T-helper 9 cell (primary cell): ENCODE measurements around the gene CDSN.
A peak's percentile ranks its signal among the peaks of the same experiment; 100 is the strongest.

Source experiments
- DNase-seq: peaks from one replicate; pipeline ENCODE4 v3.0.0-alpha.2; 2020

CDSN gene

DNA sequence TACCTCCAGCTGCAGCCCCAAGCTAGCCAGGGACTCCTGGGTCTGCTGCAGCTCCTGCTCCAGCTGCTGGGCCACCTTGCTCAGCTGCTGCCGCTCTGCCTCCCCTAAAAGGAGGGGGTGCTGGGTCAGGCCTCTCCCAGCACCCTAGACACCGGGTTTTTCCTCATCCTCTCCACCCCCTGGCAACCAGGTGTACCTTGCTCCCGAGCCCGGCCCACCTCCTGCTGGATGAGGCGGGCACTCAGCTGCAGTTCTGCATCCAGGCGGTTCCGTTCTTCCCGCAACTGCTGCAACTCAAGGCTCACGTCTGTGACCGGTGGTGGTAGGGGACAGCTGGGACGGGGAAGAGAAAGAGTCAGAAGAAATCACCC lies 24.7 kb upstream of the CDSN start:
- no peak for DNase-seq

DNA sequence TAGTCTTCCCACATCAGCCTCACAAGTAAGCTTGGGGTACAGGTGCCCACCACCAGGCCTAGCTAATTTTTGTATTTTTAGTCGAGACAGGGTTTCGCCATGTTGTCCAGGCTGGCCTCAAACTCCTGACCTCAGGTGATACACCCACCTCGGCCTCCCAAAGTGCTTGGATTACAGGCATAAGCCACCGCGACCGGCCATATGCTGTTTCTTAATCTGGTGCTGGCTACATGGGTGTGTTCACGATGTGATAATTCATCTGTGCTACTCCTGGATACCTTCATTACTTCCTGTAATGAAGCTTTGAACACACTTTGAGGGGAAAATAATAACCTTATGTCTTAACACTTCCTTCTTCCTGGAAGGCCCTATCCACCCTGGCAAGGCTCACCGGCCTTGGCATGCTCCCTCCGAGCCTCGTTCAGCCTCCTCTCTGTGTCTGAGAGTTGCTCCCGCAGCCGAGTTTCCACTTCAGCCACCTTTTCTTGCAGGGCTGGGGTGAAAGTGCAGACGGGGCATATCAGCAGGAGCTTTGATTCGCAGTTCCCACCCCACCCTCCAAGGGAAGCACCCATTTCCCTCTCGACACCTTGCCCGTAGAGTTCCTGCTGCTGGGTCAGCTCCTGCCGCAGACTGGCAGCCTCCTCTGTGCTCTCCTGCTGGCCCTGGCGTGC lies 24.2 kb upstream of the CDSN start:
- DNase-seq: no peak

DNA sequence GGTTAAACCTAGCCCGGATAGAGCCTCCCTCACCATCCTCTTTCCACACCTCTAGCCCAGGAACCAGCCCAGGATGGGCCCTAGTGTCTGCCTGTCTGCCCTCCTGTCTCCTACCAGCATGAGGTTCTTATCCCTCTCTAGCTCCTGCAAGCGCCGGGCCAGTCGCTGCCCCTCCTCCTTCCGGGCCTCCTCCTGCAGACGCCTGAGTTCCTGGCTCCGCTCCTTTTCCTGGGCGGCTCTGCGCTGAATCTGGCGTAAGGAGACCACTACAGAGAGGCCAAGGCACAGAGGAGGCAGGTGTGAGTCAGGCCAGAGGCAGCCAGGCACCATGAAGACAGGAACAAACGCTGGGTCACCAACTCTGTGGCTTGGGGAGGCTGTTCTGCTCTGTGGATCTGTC lies 22.9 kb upstream of the CDSN start:
- DNase-seq: no peak

DNA sequence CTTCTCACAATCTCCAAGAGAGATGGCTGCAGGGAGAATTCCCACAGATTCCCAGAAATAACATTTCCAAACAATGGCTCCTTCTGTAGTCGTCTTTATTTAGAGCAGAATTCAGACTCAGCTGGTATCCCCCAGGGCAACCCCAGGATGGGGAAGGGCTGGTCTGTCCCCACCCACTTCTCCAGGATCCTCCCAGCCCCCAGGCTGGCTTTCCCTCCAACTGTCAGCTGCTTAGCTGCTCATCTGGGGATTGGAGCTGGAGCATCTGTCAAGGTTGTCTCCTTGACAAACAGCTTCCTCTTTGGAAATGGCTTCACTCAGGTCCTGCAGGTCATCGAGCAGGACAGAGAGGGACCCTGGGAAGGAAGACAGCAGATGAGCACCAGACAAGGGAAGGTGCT lies 22.1 kb upstream of the CDSN start:
- no peak for DNase-seq

DNA sequence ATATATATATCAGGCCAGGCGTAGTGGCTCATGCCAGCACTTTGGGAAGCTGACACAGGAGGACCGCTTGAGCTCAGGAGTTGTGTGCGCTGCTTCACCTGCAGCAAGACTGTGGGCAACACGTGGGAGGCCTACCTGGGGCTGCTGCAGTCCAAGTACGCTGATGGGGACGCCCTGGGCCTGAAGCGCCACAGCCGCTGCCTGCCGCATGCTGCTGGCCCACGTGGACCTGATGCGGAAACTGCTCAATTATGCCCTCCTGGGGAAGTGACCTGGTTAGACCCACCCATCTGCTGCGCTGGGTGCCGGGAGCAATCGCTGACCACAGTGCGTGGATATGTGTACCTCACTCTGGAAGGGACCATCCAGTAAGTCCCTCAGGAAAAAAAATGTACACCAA lies 20.4 kb upstream of the CDSN start:
- DNase-seq: no peak

DNA sequence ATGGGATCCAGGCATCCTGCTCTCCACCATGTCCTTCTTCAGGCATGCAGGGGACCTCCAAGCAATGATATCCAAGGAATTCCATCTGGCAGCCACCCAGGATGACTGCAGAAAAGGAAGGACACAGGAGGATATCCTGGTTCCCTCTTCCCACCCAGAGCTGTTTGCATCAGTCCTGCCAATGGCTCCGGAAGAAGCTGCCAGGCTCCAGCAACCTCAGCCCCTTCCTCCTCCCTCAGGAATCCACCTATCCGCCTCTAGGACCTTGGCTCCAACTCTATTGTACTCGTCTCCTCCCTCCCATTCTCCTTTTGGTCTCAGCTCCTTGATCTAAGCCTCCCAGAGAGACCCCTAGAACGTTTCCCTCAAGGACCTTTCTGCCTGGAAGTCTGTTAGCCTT lies 19.4 kb upstream of the CDSN start:
- no peak for DNase-seq

DNA sequence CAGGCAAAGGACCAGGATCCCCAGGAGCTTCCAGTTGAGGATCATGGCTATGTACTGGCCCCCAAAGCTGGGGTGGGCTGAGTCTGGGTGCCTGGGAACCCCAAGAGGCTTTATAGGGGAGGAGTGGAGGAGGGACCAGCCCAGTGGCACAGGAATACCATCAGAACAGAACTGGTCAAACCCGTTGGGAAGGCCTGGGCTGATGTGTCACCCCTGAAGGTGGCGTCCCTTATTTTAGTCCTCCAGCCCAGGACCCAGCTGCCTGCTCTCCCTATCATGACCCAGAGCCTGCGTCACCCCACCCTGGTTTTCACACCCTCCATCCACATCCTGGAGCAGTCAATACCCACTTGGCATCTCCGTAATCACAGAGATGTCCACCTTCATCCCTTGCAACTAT lies 18.7 kb upstream of the CDSN start, which contains the start of gene PSORS1C2:
TSS of gene PSORS1C2 (minus strand) at position 85 of the 400 bp plus-strand sequence. CDS start at position 45, 40 bp downstream.
- DNase-seq: no peak

DNA sequence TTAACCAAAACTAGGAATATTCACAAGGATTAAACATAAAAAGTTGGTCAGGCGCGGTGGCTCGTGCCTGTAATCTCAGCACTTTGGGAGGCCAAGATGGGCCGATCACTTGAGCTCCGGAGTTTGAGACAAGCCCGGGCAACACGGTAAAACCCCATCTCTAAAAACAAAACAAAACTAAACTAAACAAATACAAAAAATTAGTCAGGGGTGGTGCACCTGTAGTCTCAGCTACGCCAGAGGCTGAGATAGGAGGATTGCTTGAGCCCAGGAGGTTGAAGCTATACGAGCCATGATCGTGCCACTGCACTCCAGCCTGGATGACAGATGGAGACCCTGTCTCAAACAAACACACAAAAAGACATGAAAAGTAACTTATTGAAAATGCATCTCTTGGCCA lies 15.5 kb upstream of the CDSN start:
- no peak for DNase-seq

DNA sequence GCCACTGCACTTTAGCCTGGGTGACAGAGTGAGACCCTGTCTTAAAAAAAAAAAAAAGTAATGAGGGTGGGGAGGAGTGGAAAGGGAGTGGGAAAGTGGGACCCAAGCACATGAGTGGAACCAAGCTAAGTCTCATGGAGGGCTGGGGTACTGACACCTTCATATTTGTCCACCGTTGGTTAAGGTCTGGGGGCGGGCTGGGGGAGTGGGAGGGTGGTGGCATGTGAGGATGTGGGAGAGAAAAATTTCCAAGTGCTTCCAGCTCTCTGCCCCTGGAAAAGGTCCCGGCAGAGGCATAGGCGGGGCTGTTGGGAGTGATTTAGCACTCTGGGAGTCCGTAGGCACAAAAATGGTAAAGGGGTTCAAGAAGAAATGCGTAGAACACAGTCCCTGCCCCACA lies 12.6 kb upstream of the CDSN start:
- DNase-seq: no peak

DNA sequence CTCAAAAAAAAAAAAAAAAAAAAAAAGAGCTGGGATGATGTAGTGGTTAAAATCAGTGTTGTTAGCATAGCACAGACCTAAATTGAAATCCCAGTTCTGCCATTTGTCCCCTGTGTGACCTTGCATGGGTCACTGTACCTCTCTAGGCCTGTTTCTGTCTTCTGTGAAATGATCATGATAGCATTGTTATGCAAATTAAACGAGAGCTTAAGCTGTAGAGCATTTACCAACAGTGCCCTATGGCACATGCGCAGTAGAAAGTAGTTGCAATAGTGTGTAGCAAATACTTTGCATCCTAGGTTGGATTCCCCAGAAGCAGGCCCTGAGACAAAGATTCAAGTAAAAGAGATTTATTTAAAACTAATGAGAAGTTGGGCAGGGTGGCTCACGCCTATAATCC lies 11.3 kb upstream of the CDSN start:
- no peak for DNase-seq

DNA sequence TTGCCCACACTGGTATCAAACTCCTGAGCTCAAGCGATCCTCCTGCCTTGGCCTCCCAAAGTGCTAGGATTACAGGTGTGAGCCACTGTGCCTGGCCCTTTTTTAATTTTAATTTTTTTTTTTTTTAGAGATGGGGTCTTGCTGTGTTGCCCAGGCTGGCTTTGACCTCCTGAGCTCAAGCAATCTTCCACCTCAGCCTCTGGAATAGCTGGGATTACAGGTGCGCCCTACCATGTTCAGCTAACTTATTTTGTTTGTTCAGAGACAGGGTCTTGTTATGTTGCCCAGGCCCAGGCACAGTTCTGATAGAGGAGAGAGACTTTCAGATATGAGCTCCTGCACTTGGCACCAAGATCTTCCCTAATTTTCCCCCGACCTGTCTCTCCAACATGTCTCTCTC lies 10.5 kb upstream of the CDSN start:
- no peak for DNase-seq

DNA sequence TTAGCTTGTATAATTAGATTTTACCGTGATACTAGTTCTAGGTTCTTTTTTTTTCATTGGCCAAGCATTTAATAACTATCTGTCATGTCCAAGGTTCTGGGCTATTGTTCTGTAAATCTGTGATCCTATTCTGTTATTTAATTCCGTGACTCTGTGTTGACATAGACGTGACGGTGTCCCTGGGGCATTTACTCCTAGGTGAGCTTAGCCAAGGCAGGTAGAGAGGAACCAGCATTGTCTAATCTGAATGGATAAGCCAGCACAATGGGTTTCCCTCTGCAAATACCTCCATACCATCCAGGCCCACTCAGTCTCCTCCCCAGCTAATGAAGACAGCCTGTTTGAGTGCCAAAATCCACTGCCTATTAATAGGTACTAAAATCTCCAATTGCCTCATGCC lies 8.9 kb upstream of the CDSN start:
- DNase-seq: no peak

DNA sequence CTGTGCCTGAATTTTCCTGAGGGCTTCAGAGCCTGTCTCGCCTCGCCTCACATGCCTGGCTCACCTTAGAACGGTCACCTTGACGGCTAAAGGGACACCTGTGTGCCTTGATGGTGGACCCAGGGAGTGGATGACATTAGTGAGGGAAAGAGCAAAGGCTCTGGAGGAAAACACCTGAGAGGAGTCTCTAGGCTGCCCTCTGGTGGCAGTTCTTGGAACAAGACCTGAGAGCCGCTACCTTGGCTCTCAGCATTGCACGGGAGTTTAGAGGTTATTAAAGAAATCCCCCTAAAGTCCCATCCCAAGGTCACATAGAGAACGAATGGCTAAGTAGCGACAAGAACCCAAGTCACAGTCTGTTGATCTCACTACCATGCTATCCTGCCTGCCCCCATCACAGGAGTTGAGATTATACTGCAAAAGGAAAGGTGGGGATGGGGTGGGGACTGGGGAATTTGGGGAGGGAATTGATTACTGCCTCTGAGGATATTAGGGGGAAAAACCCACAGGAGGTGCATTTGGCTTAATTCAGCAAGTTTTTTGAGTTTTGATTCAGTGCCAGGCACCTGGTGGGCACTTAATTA lies 7.9 kb upstream of the CDSN start:
- DNase-seq: peak; percentile 77

DNA sequence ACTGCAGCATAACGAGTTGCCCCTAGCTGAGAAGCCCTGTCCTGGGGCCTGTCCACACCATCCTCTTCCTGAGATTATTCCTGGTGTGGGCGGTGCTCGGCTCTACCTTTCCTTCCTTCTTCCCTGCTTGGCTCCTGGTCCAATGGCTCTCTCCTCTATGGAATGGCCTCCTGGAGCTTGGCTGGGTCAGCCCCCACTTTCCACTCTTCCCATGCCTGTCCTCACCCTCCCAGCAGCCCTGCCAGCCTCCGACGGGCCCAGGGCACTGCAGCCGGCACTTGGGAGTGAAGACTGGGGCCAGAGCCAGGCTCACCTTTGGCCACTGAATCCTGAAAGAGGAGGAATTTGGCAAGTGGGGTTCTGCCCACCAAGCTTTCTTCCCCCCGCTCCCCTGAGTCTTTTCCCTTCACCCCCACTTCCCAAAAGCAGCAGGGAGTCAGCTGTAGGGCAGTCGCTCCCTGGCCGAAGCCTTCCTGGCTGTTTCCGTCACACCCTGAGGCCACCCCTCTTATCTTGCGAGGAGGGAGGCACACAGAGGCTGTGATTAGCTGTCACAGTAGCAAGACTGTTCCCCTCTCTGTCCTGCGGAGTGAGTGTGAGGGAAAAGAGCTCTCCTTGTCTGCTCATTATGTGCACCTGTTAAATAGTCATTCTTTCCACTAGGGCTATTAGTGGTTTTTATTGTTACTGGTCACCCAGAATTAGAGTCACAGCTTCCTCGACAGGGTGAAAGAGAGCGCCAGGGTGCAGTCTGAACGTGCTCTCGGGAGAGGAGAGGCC lies 6.3 kb upstream of the CDSN start:
- DNase-seq: no peak

DNA sequence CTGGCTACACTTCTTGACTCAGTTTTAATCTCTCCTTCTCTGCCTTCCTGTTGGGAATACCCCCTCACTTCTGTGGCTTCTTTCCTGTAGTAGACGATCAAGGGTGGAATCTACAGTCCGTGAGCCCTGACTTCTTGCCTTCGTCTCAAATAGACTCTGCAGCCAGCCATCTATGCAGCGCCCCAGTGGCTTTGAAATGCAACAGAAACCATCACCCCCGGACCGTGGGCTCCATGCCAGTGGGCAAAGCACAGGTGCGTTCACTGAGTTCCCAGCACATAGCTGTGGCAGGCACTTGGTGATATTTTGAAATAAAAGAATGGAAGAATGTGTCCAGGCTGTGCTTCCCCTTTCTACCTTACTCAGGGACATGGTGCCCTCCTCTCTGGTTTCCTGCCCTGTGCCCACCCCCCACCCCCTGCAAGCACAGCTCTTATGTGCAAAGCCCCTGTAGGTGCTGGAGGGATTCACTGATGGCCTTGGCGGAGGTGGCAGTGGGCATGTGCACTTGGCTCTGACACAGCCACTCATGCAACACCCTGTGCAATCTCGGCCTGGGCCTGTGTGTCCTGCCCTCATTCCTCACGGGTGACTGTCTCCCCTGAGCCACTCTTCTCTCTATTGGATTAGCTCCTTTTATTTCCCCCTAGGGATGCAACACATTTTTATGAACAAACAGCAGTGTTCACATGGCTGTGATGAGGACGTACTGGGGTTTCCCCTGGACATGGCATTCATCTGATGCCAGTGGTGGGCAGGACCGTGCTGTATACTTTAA lies 5.5 kb upstream of the CDSN start:
- DNase-seq: no peak

DNA sequence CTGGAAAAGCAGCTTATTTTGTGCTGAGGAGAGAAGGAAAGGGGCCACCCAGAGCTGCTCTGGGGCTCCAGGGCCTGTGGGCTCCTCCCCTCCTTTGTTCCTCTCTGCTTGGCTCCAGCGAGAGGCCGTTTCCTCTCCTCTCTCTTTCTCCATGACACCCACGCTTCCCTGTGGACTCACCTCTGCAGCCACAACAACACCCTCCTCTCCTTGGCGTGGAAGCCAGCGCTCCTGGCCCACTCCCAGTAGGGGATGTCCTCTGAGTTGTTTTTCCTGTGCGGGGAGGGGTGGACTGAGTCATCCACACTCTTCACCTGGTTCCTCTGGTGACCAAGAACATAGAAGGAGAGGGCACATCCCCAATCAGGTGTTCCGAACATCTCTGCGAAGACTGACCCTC lies 4.9 kb upstream of the CDSN start:
- no peak for DNase-seq

DNA sequence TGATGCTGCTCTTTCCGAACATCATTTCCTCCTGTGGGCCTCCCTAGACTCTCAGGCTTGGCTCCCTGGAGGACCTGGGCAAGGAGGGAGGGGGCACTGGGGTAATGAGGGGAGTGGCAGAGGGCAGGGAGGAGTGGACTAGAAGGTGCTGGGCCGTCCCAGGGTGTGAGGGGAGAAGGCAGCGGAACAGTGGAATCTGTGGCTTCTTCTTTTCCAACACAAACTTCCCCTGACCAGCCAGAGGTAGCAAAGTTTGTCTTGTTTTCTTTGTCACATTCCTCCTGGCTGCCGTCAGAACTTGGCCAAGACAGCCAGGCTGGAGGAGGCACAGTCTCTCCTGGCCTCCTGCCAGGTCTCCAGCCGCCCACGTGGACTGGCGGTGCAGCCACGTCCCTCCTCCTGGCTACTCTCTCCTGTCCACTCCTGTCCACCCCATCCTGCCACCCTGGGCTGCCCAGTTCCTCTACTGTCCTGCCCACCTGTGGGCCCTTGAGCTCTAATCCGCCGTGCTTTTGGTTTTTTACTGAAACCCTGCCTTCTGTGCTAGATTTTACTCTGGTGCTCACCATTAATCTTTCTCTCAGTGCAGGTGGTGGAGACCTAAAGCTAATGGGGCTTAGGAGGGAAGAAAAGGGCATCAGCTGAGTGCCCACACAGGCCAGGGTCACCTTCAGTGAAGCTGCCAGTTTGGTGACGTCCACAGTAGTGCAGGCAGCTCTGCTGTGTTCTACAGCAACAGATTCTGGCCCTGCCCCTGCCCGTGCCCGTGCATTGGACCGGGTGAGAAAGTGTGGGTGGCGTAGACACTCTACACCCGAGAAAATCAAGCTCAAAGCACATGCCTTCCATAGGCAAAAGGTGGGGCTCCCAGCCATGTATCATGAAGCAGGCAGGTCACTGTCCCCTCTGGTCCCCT lies 2.8 kb upstream of the CDSN start:
- DNase-seq: no peak

DNA sequence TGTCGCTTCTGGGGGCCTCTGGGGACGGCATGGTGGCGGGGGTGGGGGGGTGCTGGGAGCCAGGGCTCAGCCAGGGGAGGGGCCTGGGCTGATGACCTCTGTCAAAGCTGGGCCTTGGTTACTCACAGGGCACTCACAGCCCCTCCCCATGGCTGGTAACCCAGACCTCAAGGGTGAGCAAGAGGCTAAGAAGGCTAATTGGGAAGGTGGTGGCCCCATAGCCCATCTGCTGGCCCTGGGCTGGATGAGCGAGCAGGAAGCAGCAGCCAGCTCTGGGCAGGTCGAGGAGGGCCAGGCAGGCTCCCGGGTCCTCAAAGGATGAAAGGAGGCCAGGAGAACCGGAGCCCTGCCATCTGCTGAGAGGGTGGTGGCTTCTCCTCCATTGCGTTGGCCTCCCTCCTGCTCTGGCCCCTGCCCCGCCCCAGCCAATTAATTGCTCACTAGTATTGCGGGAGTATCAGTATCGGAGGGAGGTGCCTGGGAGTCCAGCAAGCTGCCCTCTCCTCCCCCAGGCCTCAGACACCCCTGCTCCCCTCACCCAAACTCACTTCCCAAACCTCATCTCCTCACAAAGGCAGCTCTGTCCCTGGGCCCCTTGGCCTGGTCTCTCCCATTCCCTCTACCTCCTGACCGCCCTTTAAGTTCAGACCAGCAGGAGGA lies 1.0 kb upstream of the CDSN start:
- DNase-seq: no peak

DNA sequence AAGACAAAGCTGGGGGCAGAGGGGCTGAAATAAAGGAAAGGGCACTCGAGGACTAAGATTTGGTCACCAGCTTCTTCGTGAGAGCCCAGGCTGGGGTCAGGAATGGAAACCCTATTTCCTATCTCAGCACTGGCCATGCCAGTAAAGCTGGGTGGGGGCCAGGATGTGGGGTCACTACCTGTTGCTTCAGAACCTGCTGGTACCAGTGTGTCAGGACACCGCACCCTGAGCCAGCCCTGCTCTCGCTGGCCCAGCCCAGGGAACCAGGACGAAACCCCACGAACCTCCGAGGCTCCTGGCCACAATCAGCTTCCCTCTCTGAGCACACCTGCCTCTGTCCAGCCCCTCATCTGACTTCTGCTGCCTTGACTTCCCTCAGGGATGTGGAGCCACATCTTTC lies 2.1 kb downstream of the CDSN start:
- no peak for DNase-seq

DNA sequence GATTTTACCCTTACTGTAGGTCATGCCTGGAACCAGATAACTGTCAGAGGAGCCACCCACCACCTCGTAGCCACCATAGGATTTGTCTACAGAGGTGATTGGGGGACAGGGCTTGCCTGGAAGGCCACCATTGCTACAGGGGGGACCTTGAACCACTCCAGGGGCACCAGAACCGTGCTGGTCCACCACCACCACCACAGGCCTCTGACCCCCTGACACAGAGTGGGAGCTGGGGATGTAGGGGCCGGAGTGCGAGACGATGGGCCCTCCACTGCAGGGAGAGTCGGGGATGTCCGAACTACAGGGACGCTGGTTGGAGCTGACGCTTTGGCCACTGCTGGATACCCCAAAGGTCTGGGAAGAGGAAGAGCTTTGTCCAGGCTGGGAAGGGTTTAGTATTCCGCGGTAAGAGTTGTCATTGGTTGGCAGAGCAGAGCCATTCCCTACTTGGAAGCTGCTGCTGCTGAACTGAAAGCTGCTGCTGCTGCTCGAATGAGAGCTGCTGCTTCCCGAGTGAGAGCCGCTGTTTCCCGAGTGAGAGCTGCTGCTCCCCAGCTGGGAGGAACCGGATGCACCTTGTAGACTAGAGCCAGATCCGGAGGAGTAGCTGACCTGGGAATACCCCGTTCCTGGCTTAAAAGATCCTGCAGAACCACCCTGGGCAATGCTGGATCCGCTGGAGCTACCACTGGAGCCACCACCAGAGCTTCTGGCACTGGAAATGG lies 3.4 kb downstream of the CDSN start:
- DNase-seq: no peak

DNA sequence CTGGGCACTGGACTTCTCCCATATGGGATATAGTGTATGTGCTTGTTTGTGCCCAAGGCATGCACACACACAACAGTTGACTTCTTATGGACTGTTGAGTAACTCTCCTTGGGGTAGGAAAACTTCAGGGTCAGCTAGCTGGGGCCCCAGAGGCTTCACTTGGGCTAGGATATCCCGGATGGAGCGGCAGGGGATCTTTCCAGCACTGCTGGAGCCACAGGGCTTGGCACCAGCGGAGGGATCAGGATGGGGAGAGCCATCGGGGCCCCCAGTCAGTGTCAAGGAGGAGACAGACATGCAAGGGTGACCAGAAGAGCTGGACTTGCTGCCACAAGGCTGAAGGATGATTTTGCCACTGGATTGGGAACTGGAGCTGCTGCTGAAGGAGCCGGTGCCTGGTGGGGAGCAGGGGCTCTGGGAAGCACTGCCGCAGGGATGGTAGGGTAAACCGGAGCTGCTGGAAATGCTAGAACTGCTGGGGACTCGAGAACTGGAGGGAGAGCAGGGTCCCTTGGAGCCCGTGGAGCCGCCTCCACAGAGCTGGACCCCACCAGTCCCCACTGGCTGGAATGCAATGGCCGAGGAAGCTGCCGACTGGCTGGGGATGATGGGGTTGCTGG lies 4.2 kb downstream of the CDSN start:
- DNase-seq: no peak
